HG02678 (cell line): ENCODE results near the gene CLIC4.
"Not testable (repeated sequence)": the region's sequence is repeated elsewhere in the genome, so short reads cannot be mapped to it uniquely, and the experiment has no call there.

Source experiments
- ATAC-seq: cut with Tn5 transposase; IDR thresholded peaks from one replicate; pipeline ENCODE4 v1.9.1; 2021; ENCODE audit warnings: mild to moderate bottlenecking, moderate library complexity; ENCODE audit not compliant: unreplicated experiment

Gene CLIC4

GRCh38 chr1:24717887-24718650 is 27.2 kb upstream of the CLIC4 start:
- ATAC-seq: no peak

- ATAC-seq: no peak
Measured at GRCh38 chr1:24720152-24720551, 25.1 kb upstream of the CLIC4 start.

GRCh38 chr1:24721533-24721932 is 23.7 kb upstream of the CLIC4 start:
- ATAC-seq: no peak

- ATAC-seq: not testable (repeated sequence)
Measured at GRCh38 chr1:24722073-24723035, 22.9 kb upstream of the CLIC4 start.

GRCh38 chr1:24724345-24725208 is 20.7 kb upstream of the CLIC4 start:
- no peak for ATAC-seq

GRCh38 chr1:24725209-24725651 is 20.0 kb upstream of the CLIC4 start:
- no peak for ATAC-seq

- no peak for ATAC-seq
Measured at GRCh38 chr1:24726741-24727140, 18.5 kb upstream of the CLIC4 start.

- ATAC-seq: peak; percentile 82
Measured at GRCh38 chr1:24727501-24728216, 17.6 kb upstream of the CLIC4 start.

- ATAC-seq: no peak
Measured at GRCh38 chr1:24728982-24729381, 16.3 kb upstream of the CLIC4 start.

- no peak for ATAC-seq
Measured at GRCh38 chr1:24732186-24732885, 12.9 kb upstream of the CLIC4 start.

- ATAC-seq: peak; percentile 63
Measured at GRCh38 chr1:24733342-24733741, 11.9 kb upstream of the CLIC4 start.

GRCh38 chr1:24735156-24735508 is 10.1 kb upstream of the CLIC4 start:
- ATAC-seq: no peak

- no peak for ATAC-seq
Measured at GRCh38 chr1:24735509-24736375, 9.5 kb upstream of the CLIC4 start.

- ATAC-seq: no peak
Measured at GRCh38 chr1:24737368-24738117, 7.7 kb upstream of the CLIC4 start.

GRCh38 chr1:24739241-24739640 is 6.0 kb upstream of the CLIC4 start:
- ATAC-seq: no peak

GRCh38 chr1:24742090-24742938 is 2.9 kb upstream of the CLIC4 start:
- no peak for ATAC-seq
